PC-9 (cell line): ENCODE measurements around the gene RBM45. TPM values are rescaled to one million over a fixed set of nuclear protein-coding genes. Genes with fewer than 3 reads are reported as not detected.

Experiments used
- Bru-seq: library from RNA; stranded (reverse); fragments of 400-500 nt; gene quantifications from one replicate; lab custom pipeline; 2021; lab: Mats Ljungman, UMichigan
- BruChase-seq, 2 experiments: library from RNA; stranded (reverse); fragments of 400-500 nt; gene quantifications; one replicate each; lab custom pipeline; 2021; lab: Mats Ljungman, UMichigan
- BruUV-seq: library from RNA; stranded (reverse); fragments of 400-500 nt; replicated peaks from 2 replicates; lab custom pipeline; 2021; lab: Mats Ljungman, UMichigan
- CTCF ChIA-PET: fragments of 300-600 bp; sonication (Branson Sonifier 250); formaldehyde crosslinking; loops from one replicate; lab custom pipeline; 2022; ENCODE audit warnings: antibody characterized with exemption; lab: Charles Lee
- POLR2A ChIA-PET: fragments of 300-600 bp; sonication (Branson Sonifier 250); formaldehyde crosslinking; loops from one replicate; lab custom pipeline; 2022; ENCODE audit warnings: antibody characterized with exemption; ENCODE audit not compliant: unreplicated experiment; lab: Charles Lee
- DNase-seq, 2 experiments: peaks; one replicate each; pipeline versions ENCODE4 v3.0.0 to v3.0.0-alpha.2; 2015 to 2022; ENCODE audit warnings: mixed read lengths in 1 of 2
- H2AFZ ChIP-seq: fragments of 200-600 bp; sonication (generic); 2 replicates; pipeline ENCODE4 v1.8.1; 2017; ENCODE audit warnings: antibody characterized with exemption
- H3F3A ChIP-seq: fragments of 200-600 bp; sonication (generic); 2 replicates; pipeline ENCODE4 v1.8.1; 2017; ENCODE audit warnings: antibody characterized with exemption, mild to moderate bottlenecking, low read depth; ENCODE audit not compliant: insufficient read depth
- H3K27ac ChIP-seq: fragments of 200-600 bp; sonication (generic); 2 replicates; pipeline ENCODE4 v1.6.1; 2016; ENCODE audit warnings: mixed run types
- H3K27me3 ChIP-seq: fragments of 200-600 bp; sonication (generic); 2 replicates; pipeline ENCODE4 v1.6.1; 2016; ENCODE audit warnings: low read depth, mixed run types; ENCODE audit not compliant: insufficient read depth
- H3K36me3 ChIP-seq: fragments of 200-600 bp; sonication (generic); 2 replicates; pipeline ENCODE4 v1.6.1; 2016; ENCODE audit warnings: low read depth, mixed run types
- H3K4me1 ChIP-seq: fragments of 200-600 bp; sonication (generic); replicated peaks from 2 replicates; pipeline ENCODE4 v1.6.1; 2016; ENCODE audit warnings: mixed run types; ENCODE audit not compliant: insufficient read depth
- H3K4me2 ChIP-seq: fragments of 200-600 bp; sonication (generic); 2 replicates; pipeline ENCODE4 v1.6.1; 2017; ENCODE audit warnings: mixed run types
- H3K4me3 ChIP-seq: fragments of 200-600 bp; sonication (generic); 2 replicates; pipeline ENCODE4 v1.6.1; 2016; ENCODE audit warnings: mixed run types
- H3K79me2 ChIP-seq: fragments of 200-600 bp; sonication (generic); 2 replicates; pipeline ENCODE4 v1.6.1; 2017; ENCODE audit warnings: low read depth, mixed run types
- H3K9me2 ChIP-seq: fragments of 200-600 bp; sonication (generic); 2 replicates; pipeline ENCODE4 v1.8.1; 2017; ENCODE audit warnings: mild to moderate bottlenecking; ENCODE audit not compliant: insufficient read depth
- H3K9me3 ChIP-seq: fragments of 200-600 bp; sonication (generic); 2 replicates; pipeline ENCODE4 v1.8.1; 2016; ENCODE audit warnings: low read depth; ENCODE audit not compliant: insufficient read depth
- H4K20me1 ChIP-seq: fragments of 200-600 bp; sonication (generic); 2 replicates; pipeline ENCODE4 v1.8.1; 2017; ENCODE audit not compliant: insufficient read depth
- CTCF ChIP-seq: fragments of 200-600 bp; sonication (generic); conservative IDR thresholded peaks from 2 replicates; pipeline ENCODE4 v1.6.1; 2017; ENCODE audit warnings: mixed run types, antibody characterized with exemption, mild to moderate bottlenecking, moderate library complexity
- EZH2 ChIP-seq: fragments of 200-600 bp; sonication (generic); IDR thresholded peaks from 2 replicates; pipeline ENCODE4 v1.8.0; 2017; ENCODE audit warnings: antibody characterized with exemption, low read depth
- intact Hi-C: fragments of 100-400 bp; cut with micrococcal nuclease; formaldehyde crosslinking; loops from one replicate; pipeline ENCODE4 v1.10.0; 2022; ENCODE audit not compliant: unreplicated experiment
- long read RNA-seq: library from polyadenylated mRNA; stranded (forward); transcript quantifications from one replicate; pipeline ENCODE4 v2.0.0, GENCODE V29; 2022
- total RNA-seq: library from RNA; stranded (reverse); gene quantifications from 2 replicates; pipeline ENCODE4 v1.2.3, GENCODE V29; 2021

RBM45 gene
- 8.7 and 12.6 TPM in 2 replicates for total RNA-seq
- percentile 67 among the genes with signal in this experiment for Bru-seq, nascent RNA
- BruChase-seq, experiment 1, labeled RNA remaining after a 2-hour chase, result percentile 60 among the genes with signal in this experiment
- percentile 52 among the genes with signal in this experiment for BruChase-seq, experiment 2, labeled RNA remaining after a 6-hour chase
- long read RNA-seq, transcript RBM45-201 (10 exons, 1,785 nt), result major isoform, 11 of 22 reads
- long read RNA-seq, partial matches to known transcripts, result 0 of 22 reads
- long read RNA-seq, other reads (novel, unspliced or antisense), result 7 of 22 reads

GRCh38 chr2:178112202-178113152 is at the start of gene RBM45:
TSS of gene RBM45 (plus strand) at chr2:178112437. CDS start at chr2:178112547, 110 bp downstream.
- Histone ChIP-seq H4K20me1 (no peaks in the 10 kb centered on the region), H3K4me3 (peak within 1 kb of the TSS; percentile 77), H3K27me3 (no peaks in the 10 kb centered on the region), H3K36me3 (no peaks in the 10 kb centered on the region), H2AFZ (peak within 1 kb of the TSS; percentile 98), H3K79me2 (peaks cover 8% of the 10 kb centered on the region; the same call in 1 of the 2 replicates), H3K4me2 (peak within 1 kb of the TSS; percentile 74), H3K4me1 (peaks cover 15% of the 10 kb centered on the region), H3F3A (no peaks in the 10 kb centered on the region), H3K27ac (no peak within 1 kb of the TSS; the same call in 1 of the 2 replicates), H3K9me2 (no peaks in the 10 kb centered on the region), H3K9me3 (no peaks in the 10 kb centered on the region)
- TF ChIP-seq CTCF, result peak; percentile 100
- no peak for TF ChIP-seq EZH2
- TSS peak; percentile 44 for BruUV-seq
- POLR2A ChIA-PET, result interaction anchor here (0.7 kb wide), 2 partner anchors 131 to 589 kb away, joined by 3 to 5 read pairs; no protein-coding TSS in a partner anchor
- CTCF ChIA-PET, result interaction anchor here (0.5 to 4.1 kb wide), 9 partner anchors 18 to 316 kb away, joined by 3 to 19 read pairs (median 3); no protein-coding TSS in a partner anchor
- peak; percentile 92 to 96 for DNase-seq
- intact Hi-C loops, result loop anchor here (1.0 to 10.0 kb wide), 13 partner anchors 40 to 800 kb away; partner anchors contain the start of genes OSBPL6 and PDE11A

GRCh38 chr2:178066324-178066723 is 45.9 kb upstream of the RBM45 start:
- no peak overlapping the region for H2AFZ ChIP-seq
- no peak overlapping the region for H3K4me3 ChIP-seq
- no peaks in the 10 kb centered on the region for H3K9me2 ChIP-seq
- CTCF ChIA-PET, result no interaction called here
- H4K20me1 ChIP-seq, result no peaks in the 10 kb centered on the region
- no peaks in the 10 kb centered on the region for H3K79me2 ChIP-seq
- H3K4me2 ChIP-seq, result no peak overlapping the region
- no peaks in the 10 kb centered on the region for H3K4me1 ChIP-seq
- no peaks in the 10 kb centered on the region for H3K36me3 ChIP-seq
- TF ChIP-seq CTCF, result no peak
- TF ChIP-seq EZH2, result no peak
- H3K27me3 ChIP-seq, result no peaks in the 10 kb centered on the region
- intact Hi-C loops, result loop anchor here (10.0 kb wide), 1 partner anchor 292 kb away; no protein-coding TSS in a partner anchor
- no TSS peak for BruUV-seq
- DNase-seq, result no peak
- H3K9me3 ChIP-seq, result no peaks in the 10 kb centered on the region
- H3F3A ChIP-seq, result no peaks in the 10 kb centered on the region
- H3K27ac ChIP-seq, result no peak overlapping the region
- POLR2A ChIA-PET, result no interaction called here
